Vagina (tissue), 2 donors: Measurements from ENCODE around the gene SMURF1.

Experiments used
- CTCF ChIP-seq, 3 experiments: fragments of 450-650 bp in 2 of 3; fragments of 200-600 bp in 1 of 3; sonication (generic) in 1 of 3; IDR thresholded peaks; one replicate each; pipeline ENCODE4 v1.5.1; 2017 to 2019; ENCODE audit warnings: antibody characterized with exemption in 3 of 3, mild to moderate bottlenecking in 2 of 3, moderate library complexity in 2 of 3
- POLR2AphosphoS5 ChIP-seq, 2 donors: sonication (generic); formaldehyde crosslinking; IDR thresholded peaks; one replicate each; pipeline ENCODE4 v1.9.0; 2017; ENCODE audit warnings: antibody characterized with exemption in 2 of 2, mild to moderate bottlenecking in 2 of 2, low read depth in 1 of 2; ENCODE audit not compliant: insufficient read depth in 1 of 2

- no peak for TF ChIP-seq POLR2AphosphoS5 (IDR thresholded peaks at IDR 0.05; ENCODE audit: insufficient read depth in 1 of 2, low read depth in 1 of 2)
- no peak for TF ChIP-seq CTCF (IDR thresholded peaks at IDR 0.05)
Measured at GRCh38 chr7:99061001-99061776, 82.7 kb downstream of the SMURF1 start.
